Transverse colon (tissue), 4 donors: ENCODE measurements around the gene LAMTOR5. TPM values are rescaled to one million over a fixed set of nuclear protein-coding genes. Genes with fewer than 3 reads are reported as not detected.

Experiments
- DNase-seq: peaks from one replicate; pipeline ENCODE4 v3.0.0-alpha.2; 2019
- H3K27ac ChIP-seq, 4 donors: fragments of 200-600 bp; sonication (generic); 2 replicates each; pipeline ENCODE4 v1.5.1; 2016 to 2018; ENCODE audit warnings: inconsistent platforms in 4 of 4
- H3K27me3 ChIP-seq: fragments of 200-600 bp; sonication (generic); 2 replicates; pipeline ENCODE4 v1.5.1; 2017; ENCODE audit warnings: inconsistent platforms
- H3K36me3 ChIP-seq, 4 donors: fragments of 200-600 bp; sonication (generic); 2 replicates each; pipeline ENCODE4 v1.5.1; 2017 to 2019; ENCODE audit warnings: inconsistent platforms in 4 of 4
- H3K4me1 ChIP-seq, 4 donors: fragments of 200-600 bp; sonication (generic); 2 replicates each; pipeline ENCODE4 v1.5.1; 2017 to 2020; ENCODE audit warnings: inconsistent platforms in 4 of 4
- H3K4me3 ChIP-seq, 4 donors: fragments of 200-600 bp; sonication (generic); 1 replicate in 1 of 4; 2 replicates in 3 of 4; pipeline versions ENCODE4 v1.5.1 to v1.6.1; 2017 to 2019; ENCODE audit warnings: inconsistent platforms in 4 of 4
- H3K9me3 ChIP-seq, 2 donors: fragments of 200-600 bp; sonication (generic); 2 replicates each; pipeline ENCODE4 v1.5.1; 2017 to 2019; ENCODE audit warnings: inconsistent platforms in 2 of 2
- EP300 ChIP-seq: sonication (generic); formaldehyde crosslinking; IDR thresholded peaks from one replicate; pipeline ENCODE4 v1.6.1; 2017; ENCODE audit warnings: antibody characterized with exemption, low read depth
- POLR2A ChIP-seq: fragments of 450-650 bp; IDR thresholded peaks from one replicate; pipeline ENCODE4 v1.6.1; 2016; ENCODE audit warnings: antibody characterized with exemption, mild to moderate bottlenecking, moderate library complexity
- POLR2AphosphoS5 ChIP-seq, 3 donors: sonication (generic); formaldehyde crosslinking; IDR thresholded peaks; one replicate each; pipeline ENCODE4 v1.6.1; 2016; ENCODE audit warnings: antibody characterized with exemption in 3 of 3
- WGBS, 2 donors: methylation state at CpG; one replicate each; pipeline ENCODE4 v1.1.5; 2018; ENCODE audit warnings: low coverage in 1 of 2; 5-methylcytosine and 5-hydroxymethylcytosine counted together
- in situ Hi-C, 4 donors: fragments of 200-750 bp; cut with MboI; loops; one replicate each; pipeline versions ENCODE4 v1.15.0 to v1.15.1; 2017; ENCODE audit warnings: low sequenced_read_pairs in 3 of 4, low pct_ligation_motif_present in 1 of 4, low pct_unique_long_range_greater_than_20kb in 1 of 4
- intact Hi-C: fragments of 100-400 bp; cut with DNase I; formaldehyde crosslinking; loops from one replicate; pipeline ENCODE4 v1.15.1; 2023; ENCODE audit warnings: low total_unique reads
- total RNA-seq, 4 donors: library from RNA; depleted of rRNA; stranded (reverse); fragments of >200 nt; gene quantifications; one replicate each; pipeline ENCODE4 v1.1.0, GENCODE V29; 2016
- TF ChIP-seq, protein P1 (sequence below), 5 experiments: fragments of 200-600 bp in 3 of 5; fragments of 450-650 bp in 2 of 5; sonication (generic) in 3 of 5; IDR thresholded peaks; 1 replicate in 2 of 5; 2 replicates in 3 of 5; pipeline ENCODE4 v1.5.1; 2016 to 2017; ENCODE audit warnings: antibody characterized with exemption in 5 of 5, inconsistent platforms in 3 of 5, mild to moderate bottlenecking in 2 of 5, moderate library complexity in 1 of 5

The LAMTOR5 gene
- total RNA-seq, 4 donors from 2014 or later: 7.1 to 113 (median 38.2) TPM

DNA sequence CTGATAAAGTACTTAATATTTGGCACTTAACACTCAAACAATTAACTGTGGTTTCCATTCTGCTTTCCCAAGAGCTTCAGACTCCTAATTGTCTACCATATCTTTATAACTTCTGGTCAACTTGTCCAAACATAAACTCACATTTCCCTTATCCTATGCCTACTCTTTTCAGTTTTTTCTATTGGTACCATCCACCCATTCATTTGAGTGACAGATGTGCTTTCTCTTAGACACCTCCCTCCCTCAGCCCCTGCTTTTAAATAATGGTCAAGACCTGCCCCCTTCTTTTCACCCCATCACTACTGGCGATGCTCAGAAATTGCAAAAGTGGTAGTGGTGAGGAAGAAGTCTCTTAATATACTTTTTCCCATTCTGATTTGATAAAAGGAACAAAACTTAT, 22.1 kb downstream of the LAMTOR5 start:
- 97 to 100% methylated on average over 1 of the region's 1 CpG for WGBS, 2 donors
- TF ChIP-seq POLR2A: no peak
- TF ChIP-seq POLR2AphosphoS5 (IDR thresholded peaks at IDR 0.05): no peak
- no peak for TF ChIP-seq EP300
- TF ChIP-seq, protein P1, sequence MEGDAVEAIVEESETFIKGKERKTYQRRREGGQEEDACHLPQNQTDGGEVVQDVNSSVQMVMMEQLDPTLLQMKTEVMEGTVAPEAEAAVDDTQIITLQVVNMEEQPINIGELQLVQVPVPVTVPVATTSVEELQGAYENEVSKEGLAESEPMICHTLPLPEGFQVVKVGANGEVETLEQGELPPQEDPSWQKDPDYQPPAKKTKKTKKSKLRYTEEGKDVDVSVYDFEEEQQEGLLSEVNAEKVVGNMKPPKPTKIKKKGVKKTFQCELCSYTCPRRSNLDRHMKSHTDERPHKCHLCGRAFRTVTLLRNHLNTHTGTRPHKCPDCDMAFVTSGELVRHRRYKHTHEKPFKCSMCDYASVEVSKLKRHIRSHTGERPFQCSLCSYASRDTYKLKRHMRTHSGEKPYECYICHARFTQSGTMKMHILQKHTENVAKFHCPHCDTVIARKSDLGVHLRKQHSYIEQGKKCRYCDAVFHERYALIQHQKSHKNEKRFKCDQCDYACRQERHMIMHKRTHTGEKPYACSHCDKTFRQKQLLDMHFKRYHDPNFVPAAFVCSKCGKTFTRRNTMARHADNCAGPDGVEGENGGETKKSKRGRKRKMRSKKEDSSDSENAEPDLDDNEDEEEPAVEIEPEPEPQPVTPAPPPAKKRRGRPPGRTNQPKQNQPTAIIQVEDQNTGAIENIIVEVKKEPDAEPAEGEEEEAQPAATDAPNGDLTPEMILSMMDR (IDR thresholded peaks at IDR 0.05): no peak
- Histone ChIP-seq H3K27me3 (no peaks in the 10 kb centered on the region), H3K4me3 (no peak overlapping the region), H3K4me1 (peaks cover 0 to 26% (median 4%) of the 10 kb centered on the region in 4 donors), H3K9me3 (no peaks in the 10 kb centered on the region), H3K36me3 (no peaks in the 10 kb centered on the region), H3K27ac (peak overlapping the region in 2 of 4 donors; percentile 12 to 72)
- DNase-seq: no peak
- in situ Hi-C loops: no loop called here
- intact Hi-C loops: no loop called here

DNA sequence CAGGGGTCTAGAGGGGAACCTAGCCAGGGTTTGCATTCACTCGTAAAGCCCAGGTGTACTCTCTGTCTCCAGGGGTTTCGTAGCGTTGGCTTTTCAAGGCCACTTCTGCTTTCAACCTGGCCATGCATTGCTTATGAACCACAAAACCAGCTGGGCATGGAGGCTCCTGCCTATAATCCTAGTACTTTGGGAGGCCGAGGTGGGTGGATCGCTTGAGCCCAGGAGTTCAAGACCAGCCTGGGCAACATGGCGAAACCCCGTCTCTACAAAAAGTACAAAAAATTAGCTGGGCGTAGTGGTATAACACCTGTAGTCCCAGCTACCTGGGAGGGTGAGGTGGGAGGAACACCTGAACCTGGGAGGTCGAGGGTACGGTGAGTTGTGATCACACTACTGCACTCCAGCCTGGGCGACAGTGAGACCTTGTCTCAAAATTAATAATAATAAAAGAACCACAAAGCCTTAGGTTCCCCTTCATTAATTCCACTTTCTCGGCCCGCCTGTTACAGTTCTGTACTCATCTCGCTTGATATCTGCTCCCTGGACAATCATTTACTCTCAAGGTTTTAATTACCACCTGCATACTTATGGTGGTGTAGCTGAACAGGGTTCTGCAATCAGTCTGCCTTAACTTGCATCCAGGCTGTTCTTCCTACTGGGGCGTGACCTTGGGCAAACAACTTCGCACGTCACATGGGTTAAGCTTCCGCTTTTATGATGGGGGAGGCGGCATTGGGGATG, 22.7 kb downstream of the LAMTOR5 start:
- Histone ChIP-seq H3K36me3 (no peaks in the 10 kb centered on the region), H3K27ac (peak overlapping the region; percentile 35 to 72 (median 58)), H3K4me3 (peak overlapping the region in 1 of 4 donors; percentile 2), H3K4me1 (peaks cover 0 to 26% (median 4%) of the 10 kb centered on the region in 4 donors), H3K27me3 (no peaks in the 10 kb centered on the region), H3K9me3 (no peaks in the 10 kb centered on the region)
- 63 to 78% methylated on average over 13 to 19 of the region's 19 CpGs for WGBS, 2 donors
- peak; percentile 70 for DNase-seq
- TF ChIP-seq, protein P1 (IDR thresholded peaks at IDR 0.05): no peak
- TF ChIP-seq POLR2AphosphoS5 (IDR thresholded peaks at IDR 0.05): peak in 1 of 3 donors; percentile 54
- TF ChIP-seq POLR2A: peak; percentile 16
- intact Hi-C loops (no loop called here), in situ Hi-C loops (no loop called here)

DNA sequence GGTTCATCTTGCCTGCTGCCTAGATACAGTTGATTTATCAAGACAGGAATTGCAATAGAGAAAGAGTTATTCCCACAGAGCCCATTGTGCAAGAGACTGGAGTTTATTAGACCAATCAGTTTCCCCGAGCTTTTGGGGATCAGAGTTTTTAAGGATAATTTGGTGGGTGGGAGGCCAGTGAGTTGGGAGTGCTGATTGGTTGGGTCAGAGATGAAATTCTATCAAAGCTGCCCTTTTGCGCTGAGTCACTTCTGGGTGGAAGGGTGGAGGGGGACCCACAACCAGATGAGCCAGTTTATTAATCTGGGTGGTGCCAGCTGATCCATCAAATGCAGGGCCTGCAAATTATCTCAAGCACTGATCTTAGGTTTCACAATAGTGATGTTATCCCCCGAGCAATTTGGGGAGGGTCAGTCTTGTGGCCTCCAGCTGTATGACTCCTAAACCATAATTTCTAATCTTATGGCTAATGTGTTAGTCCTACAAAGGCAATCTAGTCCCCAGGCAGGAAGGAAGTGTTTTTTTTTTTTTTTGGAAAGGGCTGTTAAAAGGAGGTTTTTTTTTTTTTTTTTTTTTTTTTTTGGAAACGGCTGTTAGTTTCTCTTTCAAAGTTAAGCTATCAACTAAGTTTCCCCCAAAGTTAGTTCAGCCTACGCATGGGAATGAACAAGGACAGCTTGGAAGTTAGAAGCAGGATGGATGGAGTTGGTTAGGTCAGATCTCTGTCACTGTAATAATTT, 24.1 kb downstream of the LAMTOR5 start:
- intact Hi-C loops: no loop called here
- no peak overlapping the region for H3K4me3 ChIP-seq

More for the DNA sequence above, 24.1 kb downstream of the LAMTOR5 start:
- Histone ChIP-seq H3K4me1 (peaks cover 0 to 26% (median 4%) of the 10 kb centered on the region in 4 donors), H3K9me3 (no peaks in the 10 kb centered on the region), H3K36me3 (peaks cover 0 to 6% (median 0%) of the 10 kb centered on the region in 4 donors), H3K27me3 (no peaks in the 10 kb centered on the region), H3K27ac (peak overlapping the region; percentile 24 to 72 (median 48))
- DNase-seq: no peak
- in situ Hi-C loops: no loop called here
- WGBS, 2 donors: 70 to 87% methylated on average over 3 to 5 of the region's 5 CpGs
- no peak for TF ChIP-seq EP300
- no peak for TF ChIP-seq POLR2A
- TF ChIP-seq, protein P1 (IDR thresholded peaks at IDR 0.05): no peak
- TF ChIP-seq POLR2AphosphoS5 (IDR thresholded peaks at IDR 0.05): no peak
